HK-2 (cell line): ENCODE data around the gene F12.
"Not testable (repeated sequence)": the region's sequence is repeated elsewhere in the genome, so short reads cannot be mapped to it uniquely, and the experiment has no call there.

Experiments
- DNase-seq: peaks from one replicate; pipeline ENCODE4 v3.0.0-alpha.2; 2018; ENCODE audit not compliant: unreplicated experiment

Gene F12

DNA sequence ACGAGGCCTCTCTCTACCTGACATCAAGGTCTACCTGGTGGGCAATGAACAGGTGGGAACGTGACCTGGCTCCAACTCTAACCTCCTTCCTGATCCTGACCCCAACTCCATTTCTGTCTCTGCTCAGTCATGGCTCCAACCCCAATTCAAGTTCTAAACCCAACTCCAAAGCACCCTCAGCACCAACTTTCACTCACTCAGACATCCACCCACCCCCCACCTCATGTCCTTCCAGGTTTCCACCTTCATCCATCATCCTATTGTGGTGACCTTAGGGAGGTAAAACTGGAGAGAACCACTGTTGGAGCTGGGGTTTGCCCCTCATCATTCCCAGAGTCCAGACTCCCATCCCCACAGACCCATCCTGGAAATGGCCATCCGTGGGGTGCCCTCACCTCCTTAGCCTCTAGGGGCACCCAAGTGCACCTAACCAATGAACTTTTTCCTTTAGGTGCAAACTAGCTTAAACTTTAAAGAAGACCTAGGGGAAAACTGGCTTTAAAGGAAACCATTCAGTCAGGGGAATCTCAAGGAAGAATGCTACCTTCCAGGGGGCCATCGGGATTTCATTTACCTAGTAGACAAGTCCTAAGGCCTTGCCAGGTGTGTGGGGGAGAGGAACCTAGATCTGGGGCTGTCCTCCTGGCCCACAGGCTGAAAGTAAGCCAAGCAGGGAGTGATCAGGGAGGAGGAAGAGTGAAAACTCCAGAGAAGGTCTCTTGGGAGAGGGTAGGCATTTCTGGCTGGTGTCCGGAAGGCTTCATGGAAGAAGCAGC is 40.3 kb downstream of the F12 start:
- no peak for DNase-seq

DNA sequence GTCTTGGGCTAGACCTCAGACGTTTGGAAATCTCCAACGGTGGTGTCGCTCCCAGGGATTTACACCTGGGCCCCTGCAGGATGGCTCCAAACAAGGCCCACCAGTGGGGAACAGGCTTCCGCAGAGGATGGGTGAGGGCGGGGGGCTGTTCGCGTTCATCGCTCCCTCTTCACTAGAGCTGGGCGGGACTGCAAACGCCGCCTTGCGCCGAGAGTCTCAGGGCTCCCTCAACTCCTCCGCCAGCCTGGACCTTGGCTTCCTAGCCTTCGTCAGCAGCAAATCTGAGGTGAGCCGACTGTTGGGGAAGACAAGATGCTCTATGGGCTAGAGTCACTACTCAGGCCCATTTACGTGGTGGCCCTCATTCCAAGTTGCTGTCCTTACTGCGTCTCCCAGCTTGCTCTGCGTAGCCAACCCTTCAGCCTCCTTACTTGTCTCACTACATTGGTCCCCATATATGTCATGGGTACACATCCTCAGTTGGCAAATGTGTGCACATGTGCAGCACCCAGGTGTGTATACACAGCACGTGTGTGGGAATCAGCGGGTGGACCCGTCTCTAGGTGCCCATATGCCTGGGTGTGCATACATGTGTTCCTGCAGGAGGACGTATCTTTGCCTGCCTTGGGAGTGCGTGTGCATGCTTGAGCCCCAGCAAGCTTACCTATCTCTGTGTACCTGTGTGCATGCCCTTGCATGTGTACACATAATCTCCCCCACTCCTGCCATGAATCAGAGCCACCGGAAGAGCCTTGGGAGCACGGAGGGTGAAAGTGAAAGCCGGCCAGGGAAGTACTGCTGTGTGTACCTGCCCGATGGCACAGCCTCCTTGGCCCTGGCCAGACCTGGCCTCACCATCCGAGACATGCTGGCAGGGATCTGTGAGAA is 41.1 kb downstream of the F12 start:
- no peak for DNase-seq

DNA sequence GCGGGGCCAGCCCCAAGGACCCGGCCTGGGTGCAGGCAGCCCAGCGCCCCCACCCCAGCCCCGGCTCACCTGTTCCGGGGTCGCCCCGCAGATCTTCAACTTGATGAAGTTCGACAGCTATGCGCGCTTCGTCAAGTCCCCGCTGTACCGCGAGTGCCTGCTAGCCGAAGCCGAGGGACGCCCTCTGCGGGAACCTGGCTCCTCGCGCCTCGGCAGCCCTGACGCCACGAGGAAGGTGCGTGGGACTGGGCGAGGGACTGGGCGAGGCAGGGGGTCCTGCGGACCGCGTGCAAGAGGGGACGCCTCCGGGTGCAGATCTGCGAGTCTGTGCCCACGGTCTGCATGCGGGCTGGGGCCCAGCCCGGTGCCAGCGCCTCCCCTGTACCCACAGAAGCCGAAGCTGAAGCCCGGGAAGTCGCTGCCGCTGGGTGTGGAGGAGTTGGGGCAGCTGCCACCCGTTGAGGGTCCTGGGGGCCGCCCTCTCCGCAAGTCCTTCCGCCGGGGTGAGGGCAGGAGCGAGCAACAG is 42.0 kb downstream of the F12 start:
- no peak for DNase-seq

DNA sequence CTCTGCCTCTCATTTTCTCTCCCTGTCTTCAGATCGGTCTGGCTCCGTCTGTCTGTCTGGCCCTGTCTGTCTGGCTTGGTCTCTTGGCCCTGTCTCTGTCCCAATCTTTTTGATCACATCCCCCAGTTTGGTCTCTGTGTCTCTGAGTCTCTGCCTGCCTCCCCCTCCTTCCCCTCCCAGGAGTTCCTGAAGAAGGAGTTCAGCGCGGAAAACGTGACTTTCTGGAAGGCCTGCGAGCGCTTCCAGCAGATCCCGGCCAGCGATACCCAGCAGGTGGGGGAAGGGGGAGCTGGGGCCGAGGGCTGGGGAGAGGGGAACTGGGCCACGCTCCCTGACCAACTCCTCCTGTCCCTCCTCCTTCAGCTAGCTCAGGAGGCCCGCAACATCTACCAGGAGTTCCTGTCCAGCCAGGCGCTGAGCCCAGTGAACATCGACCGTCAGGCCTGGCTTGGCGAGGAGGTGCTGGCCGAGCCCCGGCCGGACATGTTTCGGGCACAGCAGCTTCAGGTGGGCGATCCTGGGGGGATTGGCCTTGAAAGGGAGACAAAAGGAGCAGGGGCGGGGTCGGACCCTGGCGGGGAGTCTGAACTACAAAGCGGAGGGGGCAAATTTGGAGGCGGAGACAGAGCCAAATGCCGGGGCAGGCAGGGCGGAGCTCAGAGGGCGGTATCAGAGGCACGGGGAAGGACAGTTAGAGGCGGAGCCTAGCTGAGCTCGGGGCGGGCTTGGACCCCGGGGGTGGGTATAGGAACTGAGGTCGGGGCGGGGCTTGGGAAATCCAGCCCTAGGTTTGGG is 42.6 kb downstream of the F12 start:
- DNase-seq, result peak; percentile 87

DNA sequence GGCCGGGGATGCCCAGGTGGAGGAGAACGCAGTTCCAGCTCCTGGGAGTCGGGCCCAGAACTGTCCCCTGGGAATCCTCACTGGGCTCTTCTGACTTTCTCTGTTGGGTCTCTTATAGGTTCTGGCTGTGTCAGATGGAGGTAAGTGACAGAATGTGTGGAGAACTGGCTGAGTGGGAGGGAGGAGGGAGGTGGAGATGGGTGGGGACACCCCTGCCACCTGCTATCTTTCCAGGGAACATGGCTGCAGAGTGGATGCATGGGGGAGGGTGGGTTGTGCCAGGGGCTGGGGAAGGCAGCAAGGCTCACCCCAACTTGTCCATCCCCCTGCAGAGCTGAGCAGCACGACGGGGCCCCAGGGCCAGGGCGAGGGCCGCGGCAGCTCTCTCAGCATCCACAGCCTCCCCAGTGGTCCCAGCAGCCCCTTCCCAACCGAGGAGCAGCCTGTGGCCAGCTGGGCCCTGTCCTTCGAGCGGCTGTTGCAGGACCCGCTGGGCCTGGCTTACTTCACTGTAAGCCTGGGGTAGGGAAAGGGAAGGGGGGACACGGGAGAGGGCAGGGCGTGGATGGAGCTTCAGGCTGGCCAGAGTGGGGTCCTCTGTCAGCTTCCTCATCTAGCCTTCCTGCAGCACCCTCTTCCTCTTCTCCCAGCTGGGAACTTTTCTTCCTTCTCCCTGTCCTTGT is 43.4 kb downstream of the F12 start:
- DNase-seq, result no peak

DNA sequence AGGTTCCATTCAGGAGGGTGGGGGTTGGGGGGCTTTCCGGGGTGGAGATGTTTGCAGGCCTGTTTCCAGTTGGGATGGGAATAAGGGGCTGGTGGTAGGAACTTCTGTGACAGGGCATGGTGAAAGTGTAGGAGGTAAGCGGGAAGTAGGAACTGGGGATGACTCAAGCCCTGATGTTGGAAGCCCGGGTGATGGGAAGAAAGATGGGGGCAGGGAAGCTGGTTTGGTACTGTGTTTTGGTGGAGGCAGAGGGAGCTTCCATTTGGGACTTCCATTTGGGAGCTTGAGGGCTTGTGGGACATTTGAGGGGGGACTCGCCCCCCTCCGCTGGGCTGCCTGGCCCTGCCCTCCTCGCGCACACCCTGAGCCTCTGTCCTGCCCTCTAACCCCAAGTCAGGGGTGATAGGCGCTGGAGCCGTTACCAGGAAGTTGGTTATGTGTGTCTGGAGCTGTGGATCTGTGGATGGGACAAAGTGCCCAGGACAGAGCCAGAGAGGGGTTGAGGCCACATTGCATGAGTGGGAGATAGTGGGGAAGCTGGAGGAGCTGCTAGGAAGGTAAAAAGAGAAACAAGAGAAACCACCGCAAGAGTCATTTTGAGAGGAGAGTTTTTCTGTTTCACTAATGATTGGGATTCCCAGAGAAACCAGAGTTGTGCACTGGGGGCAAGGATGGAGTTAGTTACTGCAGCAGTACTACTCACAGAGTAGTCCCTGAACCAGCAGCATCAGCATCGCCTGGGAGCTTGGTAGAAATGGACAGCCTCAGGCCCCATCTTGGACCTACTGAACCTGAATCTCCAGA is 45.0 kb downstream of the F12 start:
- no peak for DNase-seq

DNA sequence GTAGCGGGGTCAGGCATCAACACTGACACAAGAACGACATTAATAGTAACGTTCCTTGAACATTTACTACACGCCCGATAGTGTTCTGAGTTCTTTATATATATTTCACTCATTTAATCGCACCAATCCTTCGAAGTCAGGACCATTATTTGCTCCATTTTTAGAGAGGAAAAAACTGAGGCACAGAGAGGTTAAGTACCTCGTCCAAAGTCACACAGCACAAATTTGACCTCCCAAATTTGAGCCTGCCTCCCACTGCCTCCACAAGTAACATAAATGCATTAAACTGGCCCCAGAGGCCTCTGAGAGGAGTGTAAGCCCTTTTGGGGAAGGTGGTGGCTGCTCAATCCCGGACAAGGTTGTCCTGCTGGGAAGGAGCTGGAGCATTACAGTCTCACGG is 45.8 kb downstream of the F12 start:
- no peak for DNase-seq

DNA sequence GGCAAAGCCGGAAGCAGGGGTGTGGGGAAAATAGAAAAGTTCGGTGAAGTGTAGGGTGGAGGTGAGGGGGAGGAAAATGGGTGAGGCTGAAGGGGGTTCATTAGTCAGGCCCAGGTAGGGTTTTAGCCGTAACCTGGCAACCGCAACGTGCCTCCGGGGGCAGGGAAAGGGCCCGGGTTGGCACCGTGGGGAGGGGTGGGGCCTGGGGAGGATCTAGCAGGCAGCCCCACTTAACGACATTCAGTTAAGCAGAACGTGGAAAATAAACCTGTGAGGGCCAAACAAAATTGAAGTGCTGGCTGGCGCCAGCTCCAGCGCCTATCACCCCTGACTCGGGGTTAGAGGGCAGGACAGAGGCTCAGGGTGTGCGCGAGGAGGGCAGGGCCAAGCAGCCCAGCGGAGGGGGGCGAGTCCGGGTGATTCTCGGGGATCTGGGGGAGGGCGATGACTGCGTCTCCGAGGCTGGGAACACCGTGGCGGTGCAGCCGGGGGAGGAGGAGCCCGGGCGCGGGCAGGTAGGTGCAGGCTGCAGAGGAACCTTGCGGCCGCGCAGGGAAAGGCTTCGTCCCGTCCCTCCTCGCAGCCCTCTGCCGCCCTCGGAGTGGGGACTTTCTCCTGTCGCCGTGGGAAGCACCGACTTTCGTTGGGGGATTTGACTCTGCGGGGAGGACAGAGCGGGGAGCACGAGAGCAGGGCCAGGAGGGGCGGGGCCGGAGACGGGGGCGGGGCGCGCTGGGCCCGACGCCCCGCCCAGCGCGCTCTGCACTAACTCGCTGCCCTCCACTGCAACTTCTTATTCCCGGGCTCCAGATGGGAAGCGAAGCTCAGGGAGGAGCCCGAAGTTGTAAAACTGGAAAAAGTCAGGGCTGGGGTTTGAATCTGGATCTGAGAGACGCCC is 46.5 kb downstream of the F12 start:
- DNase-seq, result peak; percentile 54

DNA sequence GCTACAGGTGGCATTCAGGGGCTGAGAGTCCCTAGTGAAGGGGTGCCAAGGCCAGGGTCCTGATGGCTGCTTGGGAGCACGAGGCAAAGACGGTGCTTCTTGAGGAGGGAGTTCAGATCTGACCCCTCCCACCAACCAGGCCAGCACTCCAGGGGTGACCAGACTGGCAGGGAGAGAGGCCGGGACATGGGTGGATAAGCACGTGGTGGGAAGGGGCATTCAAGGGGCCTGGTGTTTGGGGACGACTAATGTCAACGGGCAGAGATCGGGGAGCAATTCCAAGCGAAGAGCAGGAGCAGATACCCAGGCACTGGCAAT is 47.1 kb downstream of the F12 start:
- no peak for DNase-seq

DNA sequence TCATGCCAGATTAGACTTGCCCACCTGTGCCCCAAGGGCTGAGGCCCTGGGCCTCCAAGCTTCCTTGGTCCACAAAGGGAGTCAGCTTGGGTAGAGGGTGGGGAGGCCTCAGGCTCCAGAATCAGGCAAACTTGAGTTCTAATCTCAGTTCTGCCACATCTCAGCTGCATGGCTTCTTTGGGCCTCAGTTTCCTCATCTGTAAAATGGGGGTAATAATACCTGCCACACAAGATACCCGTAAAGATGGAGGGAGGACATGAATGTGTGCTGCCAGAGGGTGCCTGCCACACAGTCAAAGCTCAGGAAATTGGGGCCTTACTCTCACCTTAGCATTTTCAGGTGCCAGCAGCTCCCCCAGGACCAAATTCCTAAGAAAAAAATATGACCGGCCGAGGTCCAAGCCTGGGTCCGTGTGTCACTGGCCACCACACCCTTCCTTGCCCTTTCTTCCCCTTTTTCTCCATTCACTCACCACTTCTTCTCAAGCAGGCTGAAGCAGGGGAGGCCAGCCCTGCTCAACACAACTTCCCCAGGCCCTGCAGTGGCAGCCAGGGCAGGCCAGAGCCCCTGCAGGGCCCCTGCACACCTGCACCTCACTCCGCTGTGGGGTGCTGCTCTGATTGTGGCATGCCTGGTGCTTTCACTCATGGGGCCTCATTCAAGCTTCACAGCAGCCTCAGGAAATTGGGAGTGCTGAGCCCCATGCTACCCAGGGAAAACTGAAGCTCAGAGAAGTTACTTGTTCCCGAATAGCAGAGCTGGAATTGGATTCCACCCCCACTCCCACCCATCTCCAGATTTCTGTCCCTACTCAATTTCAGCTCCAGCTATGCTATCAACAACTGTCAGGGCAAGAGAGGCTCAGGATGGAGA is 47.7 kb downstream of the F12 start:
- no peak for DNase-seq

DNA sequence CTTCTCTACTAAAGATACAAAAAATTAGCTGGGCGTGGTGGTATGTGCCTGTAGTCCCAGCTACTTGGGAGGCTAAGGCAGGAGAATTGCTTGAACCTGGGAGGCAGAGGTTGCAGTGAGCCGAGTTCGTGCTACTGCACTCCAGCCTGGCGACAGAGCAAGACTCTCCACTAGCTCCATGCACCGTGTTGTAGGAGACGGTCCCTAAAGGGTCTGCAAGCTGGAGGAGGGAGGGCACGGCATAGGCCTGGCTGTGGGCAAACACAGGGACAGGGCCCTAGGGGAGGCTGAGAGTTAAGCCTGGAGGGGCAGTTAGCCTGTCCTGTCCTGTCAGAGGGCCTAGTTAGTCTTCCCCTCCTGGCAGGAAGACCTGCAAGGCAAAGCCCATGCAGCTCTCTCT is 48.6 kb downstream of the F12 start:
- not testable (repeated sequence) for DNase-seq

DNA sequence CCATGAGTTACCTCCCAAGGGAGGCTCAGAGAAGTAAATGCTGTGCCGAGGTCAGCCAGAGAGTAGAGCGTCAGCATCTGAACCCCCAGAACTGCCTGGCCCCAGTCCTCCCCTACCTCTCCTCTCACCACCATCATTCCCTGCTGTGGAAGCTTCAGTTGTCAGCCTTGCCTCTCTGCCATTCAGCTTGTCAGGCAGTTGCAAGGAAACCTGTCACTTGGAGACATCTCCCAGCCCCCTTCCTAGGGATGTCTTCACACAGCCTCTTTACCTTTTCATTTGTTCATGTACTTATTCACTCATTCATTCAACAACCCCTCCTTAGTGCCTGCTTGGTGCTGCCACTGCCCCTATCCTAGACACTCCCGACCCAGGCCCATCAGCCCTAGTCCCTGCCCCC is 49.5 kb downstream of the F12 start:
- DNase-seq, result no peak

DNA sequence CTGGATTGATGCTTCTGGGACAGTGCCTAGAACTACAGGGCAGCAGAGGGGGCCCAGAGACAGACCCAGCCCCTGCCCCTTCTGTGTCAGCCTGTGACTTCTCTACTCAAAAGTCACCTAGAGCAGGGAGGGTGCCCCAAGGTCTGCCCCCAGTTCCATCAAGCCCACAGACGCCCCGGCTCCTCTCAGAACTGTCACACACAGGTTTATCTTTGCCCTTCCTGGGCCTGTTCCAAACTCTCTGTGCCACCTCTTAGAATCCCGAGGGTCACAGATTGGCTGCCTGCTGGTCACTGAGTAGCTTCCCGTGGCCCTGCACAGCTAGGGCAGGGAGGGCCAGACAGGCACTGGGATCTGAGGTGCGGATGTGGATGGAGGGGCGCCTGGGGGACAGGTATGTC is 49.9 kb downstream of the F12 start:
- no peak for DNase-seq

DNA sequence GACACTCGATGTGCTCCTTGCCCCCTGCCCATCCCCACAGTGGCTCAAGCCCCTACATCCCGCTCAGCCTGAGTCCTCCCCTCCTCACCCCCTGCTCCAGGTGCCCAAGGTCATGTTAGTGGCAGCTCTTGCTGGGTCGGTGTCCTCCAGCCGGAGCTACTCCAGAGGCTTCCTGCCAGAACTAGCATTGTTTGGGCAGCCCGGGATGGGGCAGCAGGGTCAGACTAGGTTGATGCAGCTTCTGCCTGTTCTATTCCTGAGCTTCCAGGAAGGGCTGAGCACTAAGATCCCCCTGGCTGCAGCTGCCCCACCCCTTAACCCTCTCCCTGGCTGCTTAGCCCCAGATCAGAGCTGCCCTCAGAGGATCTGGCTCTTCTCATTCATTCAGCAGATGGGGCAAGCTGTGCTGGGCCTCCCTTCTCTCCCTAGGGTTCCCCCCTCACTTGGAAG is 51.0 kb downstream of the F12 start:
- DNase-seq, result no peak

DNA sequence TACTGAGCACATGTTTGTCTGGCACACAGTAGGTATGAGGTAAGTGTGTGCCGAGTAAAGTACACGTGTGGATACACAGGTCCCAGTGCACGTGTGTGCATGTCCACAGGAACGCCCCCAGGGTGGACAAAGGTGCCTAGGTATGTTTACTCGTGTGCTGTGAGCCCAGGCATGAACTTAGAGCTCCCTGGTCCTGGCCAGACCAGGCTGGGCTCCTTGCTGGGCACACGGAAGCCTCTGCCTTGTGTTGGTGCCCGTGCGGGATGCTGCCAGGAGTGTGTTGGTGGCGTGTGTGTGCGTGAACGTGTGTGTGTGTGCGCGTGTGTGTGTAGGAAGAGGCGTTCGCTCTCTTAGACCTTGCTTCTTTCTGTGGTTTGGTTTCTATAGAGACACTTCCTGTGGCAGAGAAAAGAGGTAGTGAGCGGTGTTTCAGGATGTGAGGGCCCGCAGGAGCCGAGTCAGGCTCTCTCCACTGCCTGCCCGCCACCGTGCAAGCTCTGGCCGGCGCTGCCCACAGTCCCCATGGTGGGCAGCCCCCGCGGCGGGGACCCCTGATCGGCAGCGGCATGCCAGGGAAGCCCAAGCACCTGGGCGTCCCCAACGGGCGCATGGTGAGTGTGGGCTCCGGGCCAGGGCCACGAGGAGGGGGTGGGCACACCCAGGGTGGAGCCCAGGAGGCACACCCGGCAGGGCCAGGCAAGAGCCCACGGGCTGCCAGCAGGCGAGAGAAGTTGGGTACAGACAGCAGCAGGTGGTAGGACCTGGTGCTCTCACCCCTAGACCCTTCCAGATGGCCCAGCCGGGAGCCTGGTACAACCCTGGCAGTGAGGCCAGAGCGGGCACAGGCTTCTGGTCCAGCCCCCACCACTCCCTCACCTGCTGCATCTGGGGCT is 51.7 kb downstream of the F12 start, which contains the start of gene RGS14:
Gene RGS14 (plus strand): TSS at position 466 of the 893 bp plus-strand sequence. CDS start 101 bp downstream, at position 567.
- DNase-seq, result no peak

DNA sequence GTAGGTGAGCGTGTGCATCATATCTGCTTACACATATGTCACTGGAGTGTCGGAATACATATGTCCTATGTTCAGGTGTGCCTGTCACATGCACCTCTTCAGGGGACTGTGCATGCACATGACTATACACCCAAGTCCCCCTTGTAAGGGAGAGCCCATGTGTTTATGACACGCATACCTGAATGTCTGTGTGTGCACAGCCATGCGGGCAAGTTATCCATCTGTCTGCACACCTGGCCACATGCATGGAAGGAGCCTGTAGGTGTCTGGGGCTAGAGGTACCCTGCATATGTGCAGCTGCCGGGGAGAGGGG is 52.3 kb downstream of the F12 start:
- DNase-seq, result no peak

DNA sequence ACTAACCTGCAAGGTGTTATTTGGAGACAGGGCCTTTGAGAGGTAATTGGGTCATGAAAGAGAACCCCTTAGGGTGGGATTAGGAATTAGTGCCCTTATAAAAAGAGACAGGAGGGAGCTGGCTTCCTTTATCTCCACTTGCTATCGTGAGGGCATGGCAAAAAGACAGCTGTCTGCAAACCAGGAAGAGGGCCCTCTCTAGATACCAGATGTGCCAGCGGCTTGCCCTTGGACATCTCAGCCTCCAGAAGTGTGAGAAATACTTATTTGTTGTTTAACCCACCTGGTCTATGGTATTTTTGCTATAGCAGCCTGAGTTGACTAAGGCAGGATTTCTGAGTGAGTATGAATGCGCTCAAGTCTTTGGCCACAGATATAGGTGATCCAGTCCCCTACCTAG is 52.6 kb downstream of the F12 start:
- no peak for DNase-seq

DNA sequence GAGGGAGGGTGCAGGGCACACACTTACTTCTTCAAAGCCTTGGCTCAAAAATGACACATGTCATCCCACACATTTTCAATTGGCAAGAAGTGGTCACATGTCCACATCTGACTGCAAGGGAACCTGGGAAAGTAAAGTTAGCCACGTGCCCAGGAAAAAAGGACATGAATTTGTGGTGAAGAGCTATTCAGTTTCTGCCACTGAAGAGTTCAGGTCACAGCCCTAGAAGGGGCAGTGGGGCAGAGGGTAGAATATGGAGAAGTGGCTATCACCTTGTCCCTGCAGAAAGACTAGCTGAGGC is 53.5 kb downstream of the F12 start:
- no peak for DNase-seq
